AG04449 (cell line): ENCODE results near the gene PPP2R2B.
A peak's percentile ranks its signal among the peaks of the same experiment; 100 is the strongest.

ENCODE experiments used
- CTCF ChIA-PET: fragments of 350-600 bp; formaldehyde crosslinking; extraction: SDS; loops from one replicate; lab custom pipeline; 2021; ENCODE audit warnings: antibody characterized with exemption; lab: Yijun Ruan, JAX
- POLR2A ChIA-PET: fragments of 400-600, 350-600 bp; formaldehyde crosslinking; extraction: SDS; loops from one replicate; lab custom pipeline; 2020; ENCODE audit warnings: antibody characterized with exemption, inconsistent platforms; lab: Yijun Ruan, JAX
- DNase-seq: peaks from one replicate; pipeline ENCODE4 v3.0.0-alpha.2; 2010; ENCODE audit warnings: low read depth, low spot score
- H3K4me3 ChIP-seq: 2 replicates; pipeline ENCODE4 v1.5.1; 2011; ENCODE audit warnings: low read depth, mild to moderate bottlenecking, control low read depth, low read length
- CTCF ChIP-seq: IDR thresholded peaks from one replicate; pipeline ENCODE4 v1.5.1; 2011; ENCODE audit warnings: mild to moderate bottlenecking, moderate library complexity, low read length, control low read depth, inconsistent platforms; ENCODE audit not compliant: insufficient read depth; ENCODE audit errors: missing control alignments

The PPP2R2B gene

GRCh38 chr5:146544232-146544631 is 334.3 kb downstream of the PPP2R2B start:
- TF ChIP-seq CTCF = no peak
- DNase-seq = no peak
- ChIA-PET POLR2A (no interaction called here), CTCF (interaction anchor here (0.7 to 7.2 kb wide), 5 partner anchors 12 to 644 kb away, joined by 3 to 50 read pairs (median 41); no protein-coding TSS in a partner anchor)
- H3K4me3 ChIP-seq = no peak overlapping the region

DNA sequence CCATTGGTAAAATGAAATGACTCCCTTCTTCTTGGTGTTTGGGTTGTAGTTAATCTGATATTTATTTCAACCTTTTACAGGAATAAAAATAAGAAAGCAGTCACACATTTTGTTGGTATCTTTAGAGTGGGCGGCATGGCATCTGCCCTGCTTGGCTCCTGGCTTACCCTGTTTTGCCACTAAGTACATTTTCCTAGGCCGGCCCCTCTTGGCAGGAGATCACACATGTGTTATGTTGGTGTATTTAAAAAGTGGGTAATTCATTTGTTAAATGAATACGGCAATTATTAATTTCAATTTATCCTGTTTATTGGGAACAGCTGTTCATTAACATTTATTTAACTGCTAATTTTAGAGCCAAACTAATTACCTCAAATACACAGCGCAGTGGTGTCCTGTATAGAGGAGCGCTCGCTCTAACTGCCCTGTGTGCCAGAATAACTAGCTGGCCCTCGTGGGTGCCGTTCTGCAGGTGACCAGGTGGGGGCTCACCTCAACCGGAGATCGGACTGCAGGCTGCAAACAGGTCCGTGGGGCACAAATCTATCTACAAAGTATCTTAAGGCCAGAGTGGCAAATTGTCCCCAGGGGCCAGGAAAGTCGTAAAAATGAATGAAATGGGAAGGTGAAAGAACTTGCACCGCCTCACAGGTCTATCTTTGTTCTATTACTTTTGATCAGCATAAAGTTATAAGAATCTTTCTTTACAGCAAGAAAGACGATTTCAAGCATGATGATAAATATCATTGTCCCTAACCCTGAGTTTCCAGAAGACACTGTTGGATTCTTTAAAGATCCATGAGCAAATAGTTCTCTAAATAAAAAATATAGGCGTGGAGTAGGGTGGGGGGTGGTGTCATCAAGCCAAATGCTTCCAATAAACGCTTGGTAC is 336.4 kb downstream of the PPP2R2B start:
- DNase-seq = no peak
- POLR2A ChIA-PET = interaction anchor here (0.5 kb wide), 1 partner anchor 10 kb away, joined by 3 read pairs; no protein-coding TSS in a partner anchor
- no peak overlapping the region for H3K4me3 ChIP-seq
- CTCF ChIA-PET = interaction anchor here (0.7 to 6.6 kb wide), 18 partner anchors 9 to 649 kb away, joined by 3 to 175 read pairs (median 4); partner anchors contain the start of gene GPR151
- peak; percentile 92 for TF ChIP-seq CTCF

- no peak for TF ChIP-seq CTCF
- POLR2A ChIA-PET = no interaction called here
- CTCF ChIA-PET = interaction anchor here (0.9 to 6.6 kb wide), 5 partner anchors 9 to 819 kb away, joined by 3 to 175 read pairs (median 4); no protein-coding TSS in a partner anchor
These were observed 338.1 kb downstream of the PPP2R2B start for GRCh38 chr5:146540414-146540813.

DNA sequence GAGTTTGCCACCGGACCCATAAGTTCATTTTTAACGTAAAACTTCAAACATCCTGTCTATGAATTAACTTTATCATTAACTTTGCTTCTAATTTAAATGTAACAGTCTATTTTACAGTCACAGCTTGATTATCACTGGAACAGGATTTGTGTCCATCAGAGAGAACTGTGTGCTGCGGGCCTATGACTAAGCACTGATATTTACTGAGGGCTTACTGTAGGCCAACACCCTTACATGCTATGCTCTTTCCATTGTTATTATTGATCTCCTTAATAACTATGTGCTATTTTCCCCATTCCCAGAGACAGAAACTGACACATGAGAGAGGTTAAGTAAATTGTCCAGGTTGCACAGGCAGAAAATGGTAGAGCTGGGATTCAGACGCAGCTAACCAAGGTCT is 338.6 kb downstream of the PPP2R2B start:
- TF ChIP-seq CTCF = no peak
- H3K4me3 ChIP-seq = no peak overlapping the region
- ChIA-PET CTCF (interaction anchor here (0.9 to 6.6 kb wide), 5 partner anchors 8 to 819 kb away, joined by 3 to 175 read pairs (median 4); no protein-coding TSS in a partner anchor), POLR2A (no interaction called here)
- no peak for DNase-seq

More at GRCh38 chr5:146540414-146540813, 338.1 kb downstream of the PPP2R2B start:
- no peak for DNase-seq
- H3K4me3 ChIP-seq = no peak overlapping the region

DNA sequence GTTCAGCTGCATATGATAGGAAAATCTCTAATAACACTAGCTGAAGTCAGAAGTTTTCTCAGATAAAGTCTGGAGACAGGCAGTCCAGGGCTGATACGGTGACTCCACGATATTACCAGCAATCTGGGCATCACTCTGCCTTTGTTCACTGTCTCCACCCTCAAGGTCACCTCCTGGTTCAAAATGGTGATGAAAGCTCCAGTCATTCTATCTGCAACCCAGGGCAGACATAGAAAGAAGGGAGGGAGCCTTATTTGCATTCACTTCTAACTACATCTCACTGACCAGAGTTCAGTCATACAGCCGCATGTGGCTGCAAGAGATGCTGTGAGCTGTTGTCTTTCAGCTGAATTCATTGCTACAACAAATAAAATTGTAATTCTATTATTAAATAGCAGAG is 340.1 kb downstream of the PPP2R2B start:
- POLR2A ChIA-PET = no interaction called here
- CTCF ChIA-PET = interaction anchor here (0.7 to 6.6 kb wide), 9 partner anchors 14 to 686 kb away, joined by 3 to 175 read pairs (median 3); no protein-coding TSS in a partner anchor

More for the DNA sequence above, 340.1 kb downstream of the PPP2R2B start:
- no peak for DNase-seq
- H3K4me3 ChIP-seq = no peak overlapping the region
- no peak for TF ChIP-seq CTCF
